ENCODE data around the gene CHPF2. TPM values are rescaled to one million over a fixed set of nuclear protein-coding genes. Genes with fewer than 3 reads are reported as not detected.

The CHPF2 gene
- total RNA-seq, 1 donor from 2014 or later, result 17.3 TPM

GRCh38 chr7:151240536-151240935 lies 8.3 kb downstream of the CHPF2 start:
- peaks cover 48% of the 10 kb centered on the region for H3K4me1 ChIP-seq
- no peak for TF ChIP-seq CTCF (IDR thresholded peaks at IDR 0.05; ENCODE audit: borderline replicate concordance)
- H3K9me3 ChIP-seq (replicated peaks), result no peaks in the 10 kb centered on the region
- H3K4me3 ChIP-seq, result no peak overlapping the region
- H3K27ac ChIP-seq (replicated peaks), result peak overlapping the region; percentile 74
- H3K27me3 ChIP-seq (ENCODE audit: low read depth), result peaks cover 10% of the 10 kb centered on the region
- H3K36me3 ChIP-seq, result peaks cover 62% of the 10 kb centered on the region
- intact Hi-C loops (cut with micrococcal nuclease), result no loop called here
- no peak for DNase-seq

GRCh38 chr7:151240942-151241754 lies 8.9 kb downstream of the CHPF2 start:
- Histone ChIP-seq H3K36me3 (peaks cover 57% of the 10 kb centered on the region), H3K9me3 (replicated peaks) (no peaks in the 10 kb centered on the region), H3K27me3 (ENCODE audit: low read depth) (peaks cover 16% of the 10 kb centered on the region), H3K27ac (replicated peaks) (peak overlapping the region; percentile 74), H3K4me1 (peaks cover 52% of the 10 kb centered on the region), H3K4me3 (no peak overlapping the region)
- DNase-seq, result no peak
- intact Hi-C loops (cut with micrococcal nuclease), result no loop called here
- TF ChIP-seq CTCF (IDR thresholded peaks at IDR 0.05; ENCODE audit: borderline replicate concordance), result no peak

- peaks cover 22% of the 10 kb centered on the region for H3K27me3 ChIP-seq (ENCODE audit: low read depth)
- H3K27ac ChIP-seq (replicated peaks), result peak overlapping the region; percentile 74
- intact Hi-C loops (cut with micrococcal nuclease), result no loop called here
- no peaks in the 10 kb centered on the region for H3K9me3 ChIP-seq (replicated peaks)
- peaks cover 51% of the 10 kb centered on the region for H3K36me3 ChIP-seq
- peaks cover 58% of the 10 kb centered on the region for H3K4me1 ChIP-seq
- TF ChIP-seq CTCF (IDR thresholded peaks at IDR 0.05; ENCODE audit: borderline replicate concordance), result no peak
- no peak for DNase-seq
- no peak overlapping the region for H3K4me3 ChIP-seq
These were observed 9.4 kb downstream of the CHPF2 start for GRCh38 chr7:151241755-151242096.

GRCh38 chr7:151242159-151243044 lies 10.1 kb downstream of the CHPF2 start:
- peaks cover 65% of the 10 kb centered on the region for H3K4me1 ChIP-seq
- intact Hi-C loops (cut with micrococcal nuclease), result no loop called here
- peak overlapping the region; percentile 74 for H3K27ac ChIP-seq (replicated peaks)
- H3K9me3 ChIP-seq (replicated peaks), result no peaks in the 10 kb centered on the region
- peaks cover 44% of the 10 kb centered on the region for H3K36me3 ChIP-seq
- H3K27me3 ChIP-seq (ENCODE audit: low read depth), result peaks cover 29% of the 10 kb centered on the region
- DNase-seq, result no peak
- H3K4me3 ChIP-seq, result no peak overlapping the region
- TF ChIP-seq CTCF (IDR thresholded peaks at IDR 0.05; ENCODE audit: borderline replicate concordance), result no peak

GRCh38 chr7:151243045-151243349 lies 10.7 kb downstream of the CHPF2 start:
- Histone ChIP-seq H3K4me1 (peaks cover 71% of the 10 kb centered on the region), H3K36me3 (peaks cover 38% of the 10 kb centered on the region), H3K9me3 (replicated peaks) (no peaks in the 10 kb centered on the region), H3K27me3 (ENCODE audit: low read depth) (peaks cover 29% of the 10 kb centered on the region), H3K27ac (replicated peaks) (peak overlapping the region; percentile 5), H3K4me3 (no peak overlapping the region)
- no peak for DNase-seq
- TF ChIP-seq CTCF (IDR thresholded peaks at IDR 0.05; ENCODE audit: borderline replicate concordance), result no peak
- intact Hi-C loops (cut with micrococcal nuclease), result no loop called here
